Measurements from ENCODE around the gene EHD4. TPM values are rescaled to one million over a fixed set of nuclear protein-coding genes. Genes with fewer than 3 reads are reported as not detected.

The EHD4 gene
- total and polyA plus RNA-seq, 9 of the 15 experiments (the other 6 are each of a cell fraction or from before 2014, with no cell fraction given), result 0.89 to 10.3 (median 6.4) TPM

DNA sequence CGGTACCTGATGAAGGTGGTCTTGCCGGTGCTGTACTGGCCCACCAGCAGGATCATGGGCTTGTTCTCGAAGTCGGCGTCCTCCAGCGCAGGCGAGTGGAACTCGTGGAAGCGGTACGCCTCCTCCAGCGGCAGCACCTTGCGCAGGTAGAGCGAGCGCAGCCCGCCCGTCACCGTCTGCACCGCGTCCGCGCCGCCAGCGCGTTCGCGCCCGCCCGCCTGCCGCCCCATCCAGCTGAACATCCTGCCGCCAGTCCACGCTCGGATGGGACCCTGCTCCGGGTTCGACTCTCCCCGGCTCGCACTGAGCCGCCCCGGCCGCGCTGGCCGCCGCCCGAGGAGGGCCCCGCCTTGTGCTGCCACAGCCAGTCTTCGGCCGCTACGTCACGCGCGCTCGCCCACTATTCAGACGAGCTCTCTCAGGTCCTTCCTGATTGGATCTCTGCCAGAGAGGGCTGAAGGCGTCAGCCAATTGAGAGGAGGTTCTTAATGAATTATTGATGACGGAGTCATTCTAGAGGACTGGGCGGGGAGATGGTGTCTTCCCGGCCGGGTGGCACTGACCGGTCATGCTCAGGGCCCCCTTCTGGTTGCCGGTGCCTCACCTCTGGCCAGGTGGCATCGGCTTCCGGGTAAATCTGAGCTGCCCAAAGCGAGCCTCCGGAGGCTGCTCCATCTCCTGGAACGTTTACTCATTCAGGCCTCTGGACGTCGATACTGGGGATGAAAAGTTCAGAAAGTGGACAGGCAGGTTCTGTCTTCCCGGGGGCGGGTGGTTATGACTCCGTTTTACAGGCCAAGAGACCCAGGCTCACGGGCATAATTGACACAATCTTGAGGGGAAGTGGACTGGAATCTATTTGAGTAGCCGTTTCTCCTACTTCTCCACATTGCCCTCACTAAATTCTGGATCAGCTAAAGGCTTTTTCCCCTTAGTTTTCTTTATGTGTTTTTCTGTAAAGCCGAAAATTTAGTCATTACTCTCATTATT lies at the start of gene EHD4 (continued):
- TF ChIP-seq, protein P1, sequence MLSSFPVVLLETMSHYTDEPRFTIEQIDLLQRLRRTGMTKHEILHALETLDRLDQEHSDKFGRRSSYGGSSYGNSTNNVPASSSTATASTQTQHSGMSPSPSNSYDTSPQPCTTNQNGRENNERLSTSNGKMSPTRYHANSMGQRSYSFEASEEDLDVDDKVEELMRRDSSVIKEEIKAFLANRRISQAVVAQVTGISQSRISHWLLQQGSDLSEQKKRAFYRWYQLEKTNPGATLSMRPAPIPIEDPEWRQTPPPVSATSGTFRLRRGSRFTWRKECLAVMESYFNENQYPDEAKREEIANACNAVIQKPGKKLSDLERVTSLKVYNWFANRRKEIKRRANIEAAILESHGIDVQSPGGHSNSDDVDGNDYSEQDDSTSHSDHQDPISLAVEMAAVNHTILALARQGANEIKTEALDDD (IDR thresholded peaks at IDR 0.05), result no peak
- TF ChIP-seq, protein P2, sequence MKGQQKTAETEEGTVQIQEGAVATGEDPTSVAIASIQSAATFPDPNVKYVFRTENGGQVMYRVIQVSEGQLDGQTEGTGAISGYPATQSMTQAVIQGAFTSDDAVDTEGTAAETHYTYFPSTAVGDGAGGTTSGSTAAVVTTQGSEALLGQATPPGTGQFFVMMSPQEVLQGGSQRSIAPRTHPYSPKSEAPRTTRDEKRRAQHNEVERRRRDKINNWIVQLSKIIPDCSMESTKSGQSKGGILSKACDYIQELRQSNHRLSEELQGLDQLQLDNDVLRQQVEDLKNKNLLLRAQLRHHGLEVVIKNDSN (CRISPR knock-in tag; IDR thresholded peaks at IDR 0.05), result no peak; the same call in 1 of the 2 replicates
- no peak for TF ChIP-seq ZNF699 (CRISPR knock-in tag; IDR thresholded peaks at IDR 0.05; ENCODE audit: insufficient replicate concordance)
- TF ChIP-seq NFE2 (IDR thresholded peaks at IDR 0.05; ENCODE audit: low read depth), result no peak
- TF ChIP-seq PRMT5 (CRISPR knock-in tag; IDR thresholded peaks at IDR 0.05), result no peak
- TF ChIP-seq NR1H2 (CRISPR knock-in tag; IDR thresholded peaks at IDR 0.05), result 0 out of 2 replicates have a peak, but pooled peaks have one; percentile 26
- TF ChIP-seq YBX1 (IDR thresholded peaks at IDR 0.05), result no peak
- TF ChIP-seq, protein P3, sequence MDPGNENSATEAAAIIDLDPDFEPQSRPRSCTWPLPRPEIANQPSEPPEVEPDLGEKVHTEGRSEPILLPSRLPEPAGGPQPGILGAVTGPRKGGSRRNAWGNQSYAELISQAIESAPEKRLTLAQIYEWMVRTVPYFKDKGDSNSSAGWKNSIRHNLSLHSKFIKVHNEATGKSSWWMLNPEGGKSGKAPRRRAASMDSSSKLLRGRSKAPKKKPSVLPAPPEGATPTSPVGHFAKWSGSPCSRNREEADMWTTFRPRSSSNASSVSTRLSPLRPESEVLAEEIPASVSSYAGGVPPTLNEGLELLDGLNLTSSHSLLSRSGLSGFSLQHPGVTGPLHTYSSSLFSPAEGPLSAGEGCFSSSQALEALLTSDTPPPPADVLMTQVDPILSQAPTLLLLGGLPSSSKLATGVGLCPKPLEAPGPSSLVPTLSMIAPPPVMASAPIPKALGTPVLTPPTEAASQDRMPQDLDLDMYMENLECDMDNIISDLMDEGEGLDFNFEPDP (CRISPR knock-in tag; IDR thresholded peaks at IDR 0.05), result no peak
- TF ChIP-seq ZNF23 (CRISPR knock-in tag; IDR thresholded peaks at IDR 0.05), result no peak
- peak; percentile 84 for TF ChIP-seq POLR2A (conservative IDR thresholded peaks at IDR 0.05)
- TF ChIP-seq, protein P4, sequence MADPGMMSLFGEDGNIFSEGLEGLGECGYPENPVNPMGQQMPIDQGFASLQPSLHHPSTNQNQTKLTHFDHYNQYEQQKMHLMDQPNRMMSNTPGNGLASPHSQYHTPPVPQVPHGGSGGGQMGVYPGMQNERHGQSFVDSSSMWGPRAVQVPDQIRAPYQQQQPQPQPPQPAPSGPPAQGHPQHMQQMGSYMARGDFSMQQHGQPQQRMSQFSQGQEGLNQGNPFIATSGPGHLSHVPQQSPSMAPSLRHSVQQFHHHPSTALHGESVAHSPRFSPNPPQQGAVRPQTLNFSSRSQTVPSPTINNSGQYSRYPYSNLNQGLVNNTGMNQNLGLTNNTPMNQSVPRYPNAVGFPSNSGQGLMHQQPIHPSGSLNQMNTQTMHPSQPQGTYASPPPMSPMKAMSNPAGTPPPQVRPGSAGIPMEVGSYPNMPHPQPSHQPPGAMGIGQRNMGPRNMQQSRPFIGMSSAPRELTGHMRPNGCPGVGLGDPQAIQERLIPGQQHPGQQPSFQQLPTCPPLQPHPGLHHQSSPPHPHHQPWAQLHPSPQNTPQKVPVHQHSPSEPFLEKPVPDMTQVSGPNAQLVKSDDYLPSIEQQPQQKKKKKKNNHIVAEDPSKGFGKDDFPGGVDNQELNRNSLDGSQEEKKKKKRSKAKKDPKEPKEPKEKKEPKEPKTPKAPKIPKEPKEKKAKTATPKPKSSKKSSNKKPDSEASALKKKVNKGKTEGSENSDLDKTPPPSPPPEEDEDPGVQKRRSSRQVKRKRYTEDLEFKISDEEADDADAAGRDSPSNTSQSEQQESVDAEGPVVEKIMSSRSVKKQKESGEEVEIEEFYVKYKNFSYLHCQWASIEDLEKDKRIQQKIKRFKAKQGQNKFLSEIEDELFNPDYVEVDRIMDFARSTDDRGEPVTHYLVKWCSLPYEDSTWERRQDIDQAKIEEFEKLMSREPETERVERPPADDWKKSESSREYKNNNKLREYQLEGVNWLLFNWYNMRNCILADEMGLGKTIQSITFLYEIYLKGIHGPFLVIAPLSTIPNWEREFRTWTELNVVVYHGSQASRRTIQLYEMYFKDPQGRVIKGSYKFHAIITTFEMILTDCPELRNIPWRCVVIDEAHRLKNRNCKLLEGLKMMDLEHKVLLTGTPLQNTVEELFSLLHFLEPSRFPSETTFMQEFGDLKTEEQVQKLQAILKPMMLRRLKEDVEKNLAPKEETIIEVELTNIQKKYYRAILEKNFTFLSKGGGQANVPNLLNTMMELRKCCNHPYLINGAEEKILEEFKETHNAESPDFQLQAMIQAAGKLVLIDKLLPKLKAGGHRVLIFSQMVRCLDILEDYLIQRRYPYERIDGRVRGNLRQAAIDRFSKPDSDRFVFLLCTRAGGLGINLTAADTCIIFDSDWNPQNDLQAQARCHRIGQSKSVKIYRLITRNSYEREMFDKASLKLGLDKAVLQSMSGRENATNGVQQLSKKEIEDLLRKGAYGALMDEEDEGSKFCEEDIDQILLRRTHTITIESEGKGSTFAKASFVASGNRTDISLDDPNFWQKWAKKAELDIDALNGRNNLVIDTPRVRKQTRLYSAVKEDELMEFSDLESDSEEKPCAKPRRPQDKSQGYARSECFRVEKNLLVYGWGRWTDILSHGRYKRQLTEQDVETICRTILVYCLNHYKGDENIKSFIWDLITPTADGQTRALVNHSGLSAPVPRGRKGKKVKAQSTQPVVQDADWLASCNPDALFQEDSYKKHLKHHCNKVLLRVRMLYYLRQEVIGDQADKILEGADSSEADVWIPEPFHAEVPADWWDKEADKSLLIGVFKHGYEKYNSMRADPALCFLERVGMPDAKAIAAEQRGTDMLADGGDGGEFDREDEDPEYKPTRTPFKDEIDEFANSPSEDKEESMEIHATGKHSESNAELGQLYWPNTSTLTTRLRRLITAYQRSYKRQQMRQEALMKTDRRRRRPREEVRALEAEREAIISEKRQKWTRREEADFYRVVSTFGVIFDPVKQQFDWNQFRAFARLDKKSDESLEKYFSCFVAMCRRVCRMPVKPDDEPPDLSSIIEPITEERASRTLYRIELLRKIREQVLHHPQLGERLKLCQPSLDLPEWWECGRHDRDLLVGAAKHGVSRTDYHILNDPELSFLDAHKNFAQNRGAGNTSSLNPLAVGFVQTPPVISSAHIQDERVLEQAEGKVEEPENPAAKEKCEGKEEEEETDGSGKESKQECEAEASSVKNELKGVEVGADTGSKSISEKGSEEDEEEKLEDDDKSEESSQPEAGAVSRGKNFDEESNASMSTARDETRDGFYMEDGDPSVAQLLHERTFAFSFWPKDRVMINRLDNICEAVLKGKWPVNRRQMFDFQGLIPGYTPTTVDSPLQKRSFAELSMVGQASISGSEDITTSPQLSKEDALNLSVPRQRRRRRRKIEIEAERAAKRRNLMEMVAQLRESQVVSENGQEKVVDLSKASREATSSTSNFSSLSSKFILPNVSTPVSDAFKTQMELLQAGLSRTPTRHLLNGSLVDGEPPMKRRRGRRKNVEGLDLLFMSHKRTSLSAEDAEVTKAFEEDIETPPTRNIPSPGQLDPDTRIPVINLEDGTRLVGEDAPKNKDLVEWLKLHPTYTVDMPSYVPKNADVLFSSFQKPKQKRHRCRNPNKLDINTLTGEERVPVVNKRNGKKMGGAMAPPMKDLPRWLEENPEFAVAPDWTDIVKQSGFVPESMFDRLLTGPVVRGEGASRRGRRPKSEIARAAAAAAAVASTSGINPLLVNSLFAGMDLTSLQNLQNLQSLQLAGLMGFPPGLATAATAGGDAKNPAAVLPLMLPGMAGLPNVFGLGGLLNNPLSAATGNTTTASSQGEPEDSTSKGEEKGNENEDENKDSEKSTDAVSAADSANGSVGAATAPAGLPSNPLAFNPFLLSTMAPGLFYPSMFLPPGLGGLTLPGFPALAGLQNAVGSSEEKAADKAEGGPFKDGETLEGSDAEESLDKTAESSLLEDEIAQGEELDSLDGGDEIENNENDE (IDR thresholded peaks at IDR 0.05; ENCODE audit: low read depth, low read length), result no peak
- TF ChIP-seq TARDBP (IDR thresholded peaks at IDR 0.05), result no peak; the same call in 1 of the 2 replicates
- TF ChIP-seq ZNF232 (CRISPR knock-in tag; IDR thresholded peaks at IDR 0.05), result no peak

All from K562 (cell line).